H1 (cell line): ENCODE results near the gene RRAS2. TPM values are rescaled to one million over a fixed set of nuclear protein-coding genes. Genes with fewer than 3 reads are reported as not detected.
A peak's percentile ranks its signal among the peaks of the same experiment; 100 is the strongest.

Source experiments
- CTCF ChIA-PET: fragments of 300-600 bp; sonication (Branson Sonifier 250); formaldehyde crosslinking; loops from one replicate; lab custom pipeline; 2021; ENCODE audit not compliant: partially characterized antibody; lab: Charles Lee
- POLR2A ChIA-PET: fragments of 300-600 bp; sonication (Branson Sonifier 250); formaldehyde crosslinking; loops from one replicate; lab custom pipeline; 2021; ENCODE audit warnings: inconsistent platforms; ENCODE audit not compliant: partially characterized antibody; lab: Charles Lee
- DNase-seq, 2 experiments: peaks; one replicate each; pipeline versions ENCODE4 v3.0.0 to v3.0.0-alpha.2; 2010 to 2022; ENCODE audit warnings: low spot score in 2 of 2, low read depth in 1 of 2, mixed read lengths in 1 of 2
- FAIRE-seq: peaks from 2 replicates; lab custom pipeline; 2011; peaks lifted over from hg19 to GRCh38; lab: Jason Lieb, UNC
- H2AFZ ChIP-seq: 2 replicates; pipeline ENCODE4 v1.8.1; 2012; ENCODE audit warnings: low read length, inconsistent platforms
- H2AK5ac ChIP-seq: 2 replicates; pipeline ENCODE4 v1.6.1; 2013; ENCODE audit warnings: low read depth, low read length
- H2BK120ac ChIP-seq: replicated peaks from 2 replicates; pipeline ENCODE3; 2013; ENCODE audit warnings: low read depth, low read length, inconsistent platforms
- H2BK12ac ChIP-seq: 2 replicates; pipeline ENCODE4 v1.6.1; 2013; ENCODE audit warnings: low read depth, low read length
- H2BK15ac ChIP-seq: 2 replicates; pipeline ENCODE4 v1.6.1; 2013; ENCODE audit warnings: low read length
- H2BK20ac ChIP-seq: 2 replicates; pipeline ENCODE4 v1.6.1; 2013; ENCODE audit warnings: low read length
- H2BK5ac ChIP-seq: 2 replicates; pipeline ENCODE4 v1.6.1; 2013; ENCODE audit warnings: low read depth, low read length
- H3K14ac ChIP-seq: 2 replicates; pipeline ENCODE4 v1.6.1; 2013; ENCODE audit warnings: inconsistent platforms; ENCODE audit not compliant: insufficient read length
- H3K18ac ChIP-seq: 2 replicates; pipeline ENCODE4 v1.6.1; 2013; ENCODE audit warnings: low read length; ENCODE audit errors: extremely low read depth
- H3K23ac ChIP-seq: 2 replicates; pipeline ENCODE4 v1.6.1; 2013; ENCODE audit warnings: inconsistent platforms; ENCODE audit not compliant: insufficient read length
- H3K23me2 ChIP-seq: 2 replicates; pipeline ENCODE4 v1.6.1; 2013; ENCODE audit warnings: low read depth, low read length
- H3K27ac ChIP-seq: 2 replicates; pipeline ENCODE4 v1.6.1; 2011; ENCODE audit warnings: low read depth, low read length, inconsistent platforms
- H3K27me3 ChIP-seq, 4 experiments: replicated peaks in 1 of 4; 1 replicate in 1 of 4; 2 replicates in 3 of 4; pipeline versions ENCODE4 v1.6.1 to v1.8.1; 2011 to 2013; ENCODE audit warnings: low read length in 3 of 4, mild to moderate bottlenecking in 3 of 4, inconsistent platforms in 2 of 4, mixed read lengths in 2 of 4, moderate library complexity in 1 of 4; ENCODE audit not compliant: control insufficient read depth in 3 of 4, insufficient read depth in 3 of 4; ENCODE audit errors: extremely low read depth in 1 of 4
- H3K36me3 ChIP-seq, 4 experiments: 2 replicates each; pipeline versions ENCODE4 v1.6.1 to v1.8.1; 2011 to 2013; ENCODE audit warnings: mild to moderate bottlenecking in 4 of 4, low read length in 3 of 4, moderate library complexity in 2 of 4, control low read depth in 1 of 4, inconsistent platforms in 1 of 4; ENCODE audit not compliant: insufficient read depth in 4 of 4, control insufficient read depth in 2 of 4
- H3K4ac ChIP-seq: replicated peaks from 2 replicates; pipeline ENCODE3; 2013; ENCODE audit warnings: low read length, low read depth, mixed read lengths, inconsistent platforms; ENCODE audit not compliant: insufficient read length
- H3K4me1 ChIP-seq, 4 experiments: replicated peaks in 1 of 4; 1 replicate in 1 of 4; 2 replicates in 3 of 4; pipeline versions ENCODE4 v1.6.1 to v1.8.1; 2011 to 2013; ENCODE audit warnings: low read length in 3 of 4, inconsistent platforms in 2 of 4, mixed read lengths in 1 of 4; ENCODE audit not compliant: insufficient read depth in 4 of 4, control insufficient read depth in 3 of 4
- H3K4me2 ChIP-seq, 2 experiments: 2 replicates each; pipeline versions ENCODE4 v1.6.1 to v1.8.1; 2011 to 2013; ENCODE audit warnings: low read depth in 2 of 2, low read length in 2 of 2, control low read depth in 1 of 2, inconsistent platforms in 1 of 2, mild to moderate bottlenecking in 1 of 2; ENCODE audit not compliant: insufficient read depth in 1 of 2
- H3K4me3 ChIP-seq, 4 experiments: fragments of 200-600, 300-600 bp in 1 of 4; sonication (generic), shearing (Covaris generic), sonication (Bioruptor Twin) in 1 of 4; 2 replicates each; pipeline versions ENCODE4 v1.5.1 to v1.8.1; 2011 to 2016; ENCODE audit warnings: low read length in 4 of 4, low read depth in 3 of 4, control low read depth in 2 of 4, inconsistent platforms in 2 of 4, mild to moderate bottlenecking in 2 of 4, mixed read lengths in 1 of 4, moderate library complexity in 1 of 4; ENCODE audit not compliant: insufficient read depth in 2 of 4; ENCODE audit errors: extremely low read depth in 1 of 4
- H3K56ac ChIP-seq: replicated peaks from 2 replicates; pipeline ENCODE3; 2013; ENCODE audit warnings: low read depth, mild to moderate bottlenecking, mixed read lengths, low read length, inconsistent platforms; ENCODE audit not compliant: insufficient read length
- H3K79me1 ChIP-seq: 2 replicates; pipeline ENCODE4 v1.6.1; 2013; ENCODE audit warnings: low read depth, low read length, control low read depth
- H3K79me2 ChIP-seq, 2 experiments: 2 replicates each; pipeline versions ENCODE4 v1.6.1 to v1.8.1; 2012 to 2013; ENCODE audit warnings: low read length in 2 of 2, mild to moderate bottlenecking in 2 of 2, inconsistent platforms in 1 of 2; ENCODE audit not compliant: insufficient read depth in 2 of 2, control insufficient read depth in 1 of 2
- H3K9ac ChIP-seq, 4 experiments: replicated peaks in 1 of 4; 1 replicate in 1 of 4; 2 replicates in 3 of 4; pipeline versions ENCODE4 v1.6.1 to v1.8.1; 2011 to 2013; ENCODE audit warnings: low read depth in 3 of 4, low read length in 3 of 4, control low read depth in 2 of 4, mild to moderate bottlenecking in 2 of 4, moderate library complexity in 2 of 4, inconsistent platforms in 1 of 4; ENCODE audit errors: extremely low read depth in 1 of 4
- H3K9me3 ChIP-seq, 2 experiments: 2 replicates each; pipeline versions ENCODE4 v1.6.1 to v1.8.1; 2012 to 2013; ENCODE audit warnings: mild to moderate bottlenecking in 2 of 2, moderate library complexity in 2 of 2, control low read depth in 1 of 2, inconsistent platforms in 1 of 2, low read depth in 1 of 2, low read length in 1 of 2, mixed read lengths in 1 of 2; ENCODE audit not compliant: insufficient read depth in 2 of 2
- H4K20me1 ChIP-seq, 2 experiments: replicated peaks in 1 of 2; 2 replicates each; pipeline versions ENCODE3 to v1.8.1; 2011 to 2013; ENCODE audit warnings: inconsistent platforms in 2 of 2, low read length in 2 of 2, mild to moderate bottlenecking in 1 of 2; ENCODE audit not compliant: insufficient read depth in 2 of 2, control insufficient read depth in 1 of 2
- H4K5ac ChIP-seq: 2 replicates; pipeline ENCODE4 v1.6.1; 2013; ENCODE audit warnings: low read length, low read depth, mixed read lengths, inconsistent platforms; ENCODE audit not compliant: insufficient read length
- H4K8ac ChIP-seq: 2 replicates; pipeline ENCODE4 v1.8.0; 2013; ENCODE audit warnings: mild to moderate bottlenecking, moderate library complexity, low read length, inconsistent platforms; ENCODE audit not compliant: insufficient read depth; ENCODE audit errors: extremely low read depth
- H4K91ac ChIP-seq: replicated peaks from 2 replicates; pipeline ENCODE3; 2013; ENCODE audit warnings: low read length, mixed read lengths, inconsistent platforms; ENCODE audit not compliant: insufficient read length
- CBX8 ChIP-seq: fragments of 300-800, 300-1000 bp; sonication (generic); IDR thresholded peaks from 2 replicates; pipeline ENCODE4 v1.7.1; 2016; ENCODE audit warnings: low read depth, low read length, borderline replicate concordance
- EP300 ChIP-seq, 2 experiments: IDR thresholded peaks; 1 replicate in 1 of 2; 2 replicates in 1 of 2; pipeline ENCODE4 v1.6.1; 2011 to 2012; ENCODE audit warnings: low read depth in 2 of 2, low read length in 2 of 2, mild to moderate bottlenecking in 2 of 2, borderline replicate concordance in 1 of 2, inconsistent platforms in 1 of 2, moderate library complexity in 1 of 2
- GABPA ChIP-seq: IDR thresholded peaks from 2 replicates; pipeline ENCODE4 v1.6.1; 2011; ENCODE audit warnings: mild to moderate bottlenecking, low read length, moderate library complexity, borderline replicate concordance; ENCODE audit not compliant: insufficient read depth
- JUND ChIP-seq: IDR thresholded peaks from 2 replicates; pipeline ENCODE4 v1.6.1; 2011; ENCODE audit warnings: mild to moderate bottlenecking, improper control_type of control experiment, low read length
- POLR2AphosphoS5 ChIP-seq: IDR thresholded peaks from 2 replicates; pipeline ENCODE4 v1.6.1; 2011; ENCODE audit warnings: low read depth, low read length
- RNF2 ChIP-seq: fragments of 200-900, 300-1000 bp; sonication (generic); IDR thresholded peaks from 2 replicates; pipeline ENCODE4 v1.7.1; 2016; ENCODE audit warnings: borderline replicate concordance, low read depth, mild to moderate bottlenecking, antibody characterized with exemption, low read length; ENCODE audit not compliant: poor library complexity, severe bottlenecking; ENCODE audit errors: missing control alignments
- SAP30 ChIP-seq: fragments of 300-600 bp; sonication (generic); IDR thresholded peaks from 2 replicates; pipeline ENCODE4 v1.7.1; 2012; ENCODE audit warnings: low read length, moderate library complexity, mild to moderate bottlenecking, inconsistent platforms; ENCODE audit not compliant: insufficient read depth, insufficient replicate concordance
- SRF ChIP-seq: IDR thresholded peaks from 2 replicates; pipeline ENCODE4 v1.6.1; 2011; ENCODE audit warnings: mild to moderate bottlenecking, low read depth, low read length, moderate library complexity
- TBP ChIP-seq: IDR thresholded peaks from 2 replicates; pipeline ENCODE4 v1.6.1; 2011; ENCODE audit warnings: low read depth, low read length, improper control_type of control experiment
- ZNF274 ChIP-seq: IDR thresholded peaks from 2 replicates; pipeline ENCODE4 v1.7.0; 2012; ENCODE audit warnings: low read length, borderline replicate concordance; ENCODE audit errors: extremely low read depth
- WGBS, 2 experiments: shearing (Covaris generic) in 1 of 2; methylation state at CpG; one replicate each; pipeline versions ENCODE4 v1.1.6 to v1.1.7; 2013 to 2015; ENCODE audit warnings: low lambda C conversion rate in 2 of 2, mixed read lengths in 2 of 2, inconsistent platforms in 1 of 2, low coverage in 1 of 2, missing lambda C conversion rate in 1 of 2; ENCODE audit not compliant: insufficient replicate concordance in 2 of 2, insufficient coverage in 1 of 2, insufficient read length in 1 of 2; ENCODE audit errors: extremely low coverage in 1 of 2, missing lambda C conversion rate in 1 of 2; 5-methylcytosine and 5-hydroxymethylcytosine counted together
- polyA plus RNA-seq, 7 experiments: library from polyadenylated mRNA; depleted of rRNA in 3 of 7; stranded (reverse) in 5 of 7; unstranded in 2 of 7; fragments of >200 nt in 5 of 7; fragments of 200-250 nt in 2 of 7; gene quantifications; 1 replicate in 5 of 7; 2 replicates in 1 of 7; 4 replicates in 1 of 7; pipeline versions ENCODE4 v1.2.1 to v1.2.3, GENCODE V29; 2011 to 2013; ENCODE audit warnings: missing spikeins in 2 of 7, mixed read lengths in 2 of 7
- total RNA-seq: library from RNA; stranded (reverse); fragmentation: NEBNext Ultra II Directional; extraction: Animal tissue kit (Norgen Biotek cat#: 25700); gene quantifications from 2 replicates; pipeline ENCODE4 v1.2.1, GENCODE V29; 2021

Gene RRAS2
- total and polyA plus RNA-seq, 2 of the 8 experiments (the other 6 are each of a cell fraction or from before 2014, with no cell fraction given): 72.3 to 234 TPM

DNA sequence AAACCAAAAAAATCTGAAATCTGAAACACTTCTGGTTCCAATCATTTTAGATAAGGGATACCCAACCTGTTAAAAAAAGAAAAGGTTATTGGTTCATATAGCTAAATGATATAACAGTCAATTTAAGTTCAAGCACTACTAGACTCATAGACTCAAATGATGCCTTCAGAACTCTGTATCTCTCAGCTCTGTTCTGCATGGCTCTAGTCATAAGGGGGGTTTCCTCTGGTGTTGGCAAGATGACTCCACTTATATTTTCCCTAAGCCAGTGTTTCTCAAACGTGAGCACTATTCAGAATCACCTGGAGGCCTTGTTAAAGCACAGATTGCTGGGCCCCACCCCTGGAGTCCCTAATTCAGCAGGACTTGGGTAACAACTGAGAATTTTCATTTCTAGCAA lies 11.5 kb upstream of the RRAS2 start:
- Histone ChIP-seq H3K27ac (no peak overlapping the region), H4K20me1 (no peaks in the 10 kb centered on the region), H3K4me3 (no peak overlapping the region), H2BK5ac (no peak overlapping the region), H3K4me1 (peaks cover 0 to 8% (median 3%) of the 10 kb centered on the region in 4 experiments; a peak in 3 of 7 replicates), H3K9me3 (no peaks in the 10 kb centered on the region), H4K8ac (no peak overlapping the region), H3K56ac (no peak overlapping the region), H3K36me3 (no peaks in the 10 kb centered on the region), H3K4ac (no peak overlapping the region), H3K4me2 (no peak overlapping the region), H3K79me1 (no peaks in the 10 kb centered on the region), H3K18ac (no peak overlapping the region), H2BK15ac (no peak overlapping the region), H2AFZ (no peak overlapping the region), H3K23ac (no peak overlapping the region), H3K9ac (no peak overlapping the region), H2BK12ac (no peak overlapping the region), H3K23me2 (no peaks in the 10 kb centered on the region), H3K79me2 (no peaks in the 10 kb centered on the region), H2BK20ac (no peak overlapping the region), H4K5ac (no peak overlapping the region), H3K27me3 (no peaks in the 10 kb centered on the region), H2AK5ac (no peak overlapping the region), H4K91ac (no peak overlapping the region), H2BK120ac (no peak overlapping the region), H3K14ac (no peak overlapping the region)
- DNase-seq (peak in 1 of 2 experiments; percentile 28), FAIRE-seq (no peak)
- ChIA-PET CTCF (interaction anchor here (1.0 to 2.9 kb wide), 10 partner anchors 9 to 85 kb away, joined by 3 to 12 read pairs (median 5); no protein-coding TSS in a partner anchor), POLR2A (interaction anchor here (0.6 to 2.7 kb wide), 8 partner anchors 8 to 109 kb away, joined by 3 to 7 read pairs (median 4); no protein-coding TSS in a partner anchor)
- 56% methylated on average over 1 of the region's 1 CpG; no CpG with 5 or more reads in 1 of the 2 experiments for WGBS, 2 experiments
- TF ChIP-seq JUND (no peak), TBP (no peak), SRF (no peak), ZNF274 (no peak), POLR2AphosphoS5 (no peak), CBX8 (no peak), RNF2 (no peak), GABPA (no peak), EP300 (IDR thresholded peaks at IDR 0.05; ENCODE audit: borderline replicate concordance in 1 of 2, low read depth in 2 of 2, low read length in 2 of 2) (no peak), SAP30 (no peak)
